ENCODE results near the gene SCAPER. TPM values are rescaled to one million over a fixed set of nuclear protein-coding genes. Genes with fewer than 3 reads are reported as not detected.

Gene SCAPER
- total and polyA plus RNA-seq, 10 of the 15 experiments (the other 5 are each of a cell fraction or from before 2014, with no cell fraction given): 1.0 to 7.7 (median 3.9) TPM

GRCh38 chr15:76378691-76379090 is 526.4 kb downstream of the SCAPER start:
- H4K20me1 ChIP-seq (ENCODE audit: control insufficient read depth, insufficient read depth): no peaks in the 10 kb centered on the region
- SMC1A ChIA-PET (ENCODE audit: uncharacterized antibody, unreplicated experiment): interaction anchor here (0.7 to 1.1 kb wide), 2 partner anchors 12 to 462 kb away, joined by 3 read pairs; no protein-coding TSS in a partner anchor
- no peak for DNase-seq (ENCODE audit: low read depth, low spot score)
- ATAC-seq: no peak
- no peak for TF ChIP-seq MLLT1 (IDR thresholded peaks at IDR 0.05)
- no peak for TF ChIP-seq SP1 (IDR thresholded peaks at IDR 0.05; ENCODE audit: low read depth, low read length)
- TF ChIP-seq FOXM1 (IDR thresholded peaks at IDR 0.05; ENCODE audit: low read depth, low read length): no peak
- no peak for TF ChIP-seq POLR2AphosphoS5 (IDR thresholded peaks at IDR 0.05; ENCODE audit: low read length)
- no peak for TF ChIP-seq SMARCA5 (IDR thresholded peaks at IDR 0.05)
- TF ChIP-seq, protein P1, sequence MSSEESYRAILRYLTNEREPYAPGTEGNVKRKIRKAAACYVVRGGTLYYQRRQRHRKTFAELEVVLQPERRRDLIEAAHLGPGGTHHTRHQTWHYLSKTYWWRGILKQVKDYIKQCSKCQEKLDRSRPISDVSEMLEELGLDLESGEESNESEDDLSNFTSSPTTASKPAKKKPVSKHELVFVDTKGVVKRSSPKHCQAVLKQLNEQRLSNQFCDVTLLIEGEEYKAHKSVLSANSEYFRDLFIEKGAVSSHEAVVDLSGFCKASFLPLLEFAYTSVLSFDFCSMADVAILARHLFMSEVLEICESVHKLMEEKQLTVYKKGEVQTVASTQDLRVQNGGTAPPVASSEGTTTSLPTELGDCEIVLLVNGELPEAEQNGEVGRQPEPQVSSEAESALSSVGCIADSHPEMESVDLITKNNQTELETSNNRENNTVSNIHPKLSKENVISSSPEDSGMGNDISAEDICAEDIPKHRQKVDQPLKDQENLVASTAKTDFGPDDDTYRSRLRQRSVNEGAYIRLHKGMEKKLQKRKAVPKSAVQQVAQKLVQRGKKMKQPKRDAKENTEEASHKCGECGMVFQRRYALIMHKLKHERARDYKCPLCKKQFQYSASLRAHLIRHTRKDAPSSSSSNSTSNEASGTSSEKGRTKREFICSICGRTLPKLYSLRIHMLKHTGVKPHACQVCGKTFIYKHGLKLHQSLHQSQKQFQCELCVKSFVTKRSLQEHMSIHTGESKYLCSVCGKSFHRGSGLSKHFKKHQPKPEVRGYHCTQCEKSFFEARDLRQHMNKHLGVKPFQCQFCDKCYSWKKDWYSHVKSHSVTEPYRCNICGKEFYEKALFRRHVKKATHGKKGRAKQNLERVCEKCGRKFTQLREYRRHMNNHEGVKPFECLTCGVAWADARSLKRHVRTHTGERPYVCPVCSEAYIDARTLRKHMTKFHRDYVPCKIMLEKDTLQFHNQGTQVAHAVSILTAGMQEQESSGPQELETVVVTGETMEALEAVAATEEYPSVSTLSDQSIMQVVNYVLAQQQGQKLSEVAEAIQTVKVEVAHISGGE (CRISPR knock-in tag; IDR thresholded peaks at IDR 0.05): no peak
- no peak for TF ChIP-seq POLR2A (IDR thresholded peaks at IDR 0.05; ENCODE audit: low read depth, low read length)
- no peak for TF ChIP-seq IKZF2 (IDR thresholded peaks at IDR 0.05)
- no peak for TF ChIP-seq BRCA1 (IDR thresholded peaks at IDR 0.05; ENCODE audit: low read depth, low read length)
- TF ChIP-seq PAX8 (IDR thresholded peaks at IDR 0.05): no peak
- H3K27ac ChIP-seq (ENCODE audit: control insufficient read depth, insufficient read depth): no peak overlapping the region
- no peak overlapping the region for H3K4me2 ChIP-seq (ENCODE audit: control insufficient read depth, insufficient read depth)
- no peak overlapping the region for H3K9ac ChIP-seq (ENCODE audit: control insufficient read depth, insufficient read depth, low read length)
- intact Hi-C loops (cut with micrococcal nuclease; ENCODE audit: unreplicated experiment): no loop called here
- H3K4me1 ChIP-seq (ENCODE audit: control insufficient read depth, insufficient read depth, low read length): no peaks in the 10 kb centered on the region
- WGBS (ENCODE audit: insufficient coverage, insufficient replicate concordance, low lambda C conversion rate, missing lambda C conversion rate): 44% methylated on average over 1 of the region's 1 CpG
- RAD21 ChIA-PET (ENCODE audit: unreplicated experiment): no interaction called here
- H3K27me3 ChIP-seq (replicated peaks in 1 of 2; ENCODE audit: control insufficient read depth in 2 of 2, insufficient read depth in 2 of 2, low read length in 1 of 2): no peaks in the 10 kb centered on the region
- BruUV-seq (replicated peaks): no TSS peak
- in situ Hi-C loops (cut with MboI): no loop called here
- POLR2A ChIA-PET: no interaction called here
- no peaks in the 10 kb centered on the region for H3K9me3 ChIP-seq (replicated peaks; ENCODE audit: control insufficient read depth, insufficient read depth, low read length)
- no peak overlapping the region for H2AFZ ChIP-seq (ENCODE audit: control insufficient read depth, low read depth, low read length)
- no peaks in the 10 kb centered on the region for H3K79me2 ChIP-seq (ENCODE audit: control insufficient read depth, insufficient read depth, low read length)
- no peaks in the 10 kb centered on the region; a peak in 1 of 4 replicates for H3K36me3 ChIP-seq (ENCODE audit: control insufficient read depth in 2 of 2, insufficient read depth in 2 of 2, low read length in 1 of 2)
- CTCF ChIA-PET: no interaction called here
- no peak for FAIRE-seq
- no peak overlapping the region for H3K4me3 ChIP-seq

Data from GM12878 (cell line).